ENCODE results near the gene CDPF1.

DNA sequence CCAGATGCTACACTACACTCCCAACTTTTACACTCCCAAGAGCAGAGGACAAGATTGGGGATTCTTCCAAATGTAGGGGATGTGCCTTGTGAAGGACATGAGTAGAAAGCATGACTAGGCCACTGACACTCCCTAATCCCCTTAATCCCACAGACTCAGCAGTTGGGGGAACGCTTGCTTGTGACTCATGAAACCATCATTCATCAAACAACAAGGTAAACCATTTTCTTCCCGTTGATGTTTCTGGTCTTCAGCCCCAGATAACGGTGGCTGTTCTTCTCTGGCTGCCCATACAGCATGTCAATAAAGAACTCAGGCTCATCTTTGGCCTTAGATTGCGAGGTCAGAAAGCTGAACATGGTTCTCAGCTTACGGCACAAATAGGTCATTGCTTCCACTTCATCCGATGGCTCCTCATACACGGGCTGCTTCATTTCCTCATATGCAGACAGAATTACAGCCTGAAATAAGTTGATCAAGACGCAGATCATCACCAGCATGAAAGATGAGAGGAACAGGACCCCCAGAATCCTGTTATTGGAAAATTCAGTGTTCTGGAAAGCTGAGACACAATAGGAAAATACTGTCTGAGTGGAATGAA is 6.4 kb upstream of the CDPF1 start:
- TF ChIP-seq CTCF (IDR thresholded peaks at IDR 0.05) (no peak), EP300 (IDR thresholded peaks at IDR 0.05) (no peak)
